ENCODE measurements around the gene DCDC2B. TPM values are rescaled to one million over a fixed set of nuclear protein-coding genes. Genes with fewer than 3 reads are reported as not detected.

The DCDC2B gene
- total RNA-seq, 1 experiment from 2014 or later = not detected

- TF ChIP-seq MXD4 (CRISPR knock-in tag; IDR thresholded peaks at IDR 0.05; ENCODE audit: borderline replicate concordance) = no peak
- TF ChIP-seq ZNF281 (CRISPR knock-in tag; IDR thresholded peaks at IDR 0.05) = no peak
- no peak for TF ChIP-seq JUN (CRISPR knock-in tag; IDR thresholded peaks at IDR 0.05)
- no peak for TF ChIP-seq FOXK1 (CRISPR knock-in tag; IDR thresholded peaks at IDR 0.05)
- TF ChIP-seq RORB (CRISPR knock-in tag; IDR thresholded peaks at IDR 0.05) = no peak
- TF ChIP-seq USF2 (CRISPR knock-in tag; IDR thresholded peaks at IDR 0.05) = no peak
- TF ChIP-seq ZNF232 (CRISPR knock-in tag; IDR thresholded peaks at IDR 0.05) = no peak
- peaks cover 8% of the 10 kb centered on the region for H3K4me1 Mint-ChIP-seq
- ATAC-seq (no peak), DNase-seq (ENCODE audit: low spot score) (no peak)
- CTCF ChIA-PET = interaction anchor here (5.0 kb wide), 1 partner anchor 8 kb away, joined by 38 read pairs; no protein-coding TSS in a partner anchor
- no peak overlapping the region for H3K4me3 Mint-ChIP-seq
- no peak overlapping the region for H3K27ac Mint-ChIP-seq
- no peaks in the 10 kb centered on the region for H3K36me3 Mint-ChIP-seq
- peaks cover 3% of the 10 kb centered on the region for H3K27me3 Mint-ChIP-seq (ENCODE audit: low read depth)
- H3K9me3 Mint-ChIP-seq = no peaks in the 10 kb centered on the region
- POLR2A ChIA-PET = no interaction called here
Measured at GRCh38 chr1:32256473-32257226, 47.8 kb downstream of the DCDC2B start.

- Mint-ChIP-seq H3K27ac (no peak overlapping the region), H3K4me1 (peaks cover 4% of the 10 kb centered on the region; the same call in 1 of the 2 replicates), H3K36me3 (no peaks in the 10 kb centered on the region), H3K27me3 (ENCODE audit: low read depth) (no peaks in the 10 kb centered on the region), H3K4me3 (no peak overlapping the region), H3K9me3 (no peaks in the 10 kb centered on the region)
- ChIA-PET CTCF (interaction anchor here (5.0 kb wide), 1 partner anchor 9 kb away, joined by 38 read pairs; no protein-coding TSS in a partner anchor), POLR2A (no interaction called here)
- ATAC-seq (no peak), DNase-seq (ENCODE audit: low spot score) (no peak)
- TF ChIP-seq ZNF121 (CRISPR knock-in tag; IDR thresholded peaks at IDR 0.05) (no peak), ZBTB43 (CRISPR knock-in tag; IDR thresholded peaks at IDR 0.05) (no peak), KAT7 (CRISPR knock-in tag; IDR thresholded peaks at IDR 0.05; ENCODE audit: borderline replicate concordance) (no peak), ERG (CRISPR knock-in tag; IDR thresholded peaks at IDR 0.05) (no peak), ATF6 (CRISPR knock-in tag; IDR thresholded peaks at IDR 0.05) (no peak), ATF2 (CRISPR knock-in tag; IDR thresholded peaks at IDR 0.05; ENCODE audit: borderline replicate concordance, low read depth) (no peak), TEAD1 (CRISPR knock-in tag; IDR thresholded peaks at IDR 0.05) (no peak), SMAD3 (CRISPR knock-in tag; IDR thresholded peaks at IDR 0.05; ENCODE audit: borderline replicate concordance) (no peak), FOXK1 (CRISPR knock-in tag; IDR thresholded peaks at IDR 0.05) (no peak), NR3C1 (CRISPR knock-in tag; conservative IDR thresholded peaks at IDR 0.05; ENCODE audit: low read depth) (no peak), SMAD4 (CRISPR knock-in tag; IDR thresholded peaks at IDR 0.05) (no peak), ZNF219 (CRISPR knock-in tag; IDR thresholded peaks at IDR 0.05; ENCODE audit: borderline replicate concordance) (no peak), GTF2I (CRISPR knock-in tag; conservative IDR thresholded peaks at IDR 0.05) (no peak), PREB (CRISPR knock-in tag; IDR thresholded peaks at IDR 0.05; ENCODE audit: borderline replicate concordance) (no peak), EMX1 (CRISPR knock-in tag; IDR thresholded peaks at IDR 0.05) (no peak), ZSCAN18 (CRISPR knock-in tag; IDR thresholded peaks at IDR 0.05) (no peak), NR2C2 (CRISPR knock-in tag; IDR thresholded peaks at IDR 0.05) (no peak)
Measured at GRCh38 chr1:32257227-32257508, 48.3 kb downstream of the DCDC2B start.
